Tibial nerve (tissue), 4 donors: ENCODE data around the gene ZNF362. TPM values are rescaled to one million over a fixed set of nuclear protein-coding genes. Genes with fewer than 3 reads are reported as not detected.
A peak's percentile ranks its signal among the peaks of the same experiment; 100 is the strongest.

Experiments
- DNase-seq, 2 donors: peaks; one replicate each; pipeline ENCODE4 v3.0.0-alpha.2; 2019; ENCODE audit warnings: low spot score in 2 of 2
- H3K27ac ChIP-seq, 4 donors: fragments of 200-600 bp; sonication (generic) in 3 of 4; one replicate each; pipeline ENCODE4 v1.5.1; 2017 to 2019; ENCODE audit warnings: mild to moderate bottlenecking in 1 of 4
- H3K27me3 ChIP-seq, 2 donors: fragments of 200-600 bp; sonication (generic) in 1 of 2; one replicate each; pipeline versions ENCODE4 v1.5.1 to v1.6.0; 2017 to 2019
- H3K36me3 ChIP-seq, 3 donors: fragments of 200-600 bp; sonication (generic); one replicate each; pipeline ENCODE4 v1.5.1; 2018 to 2019
- H3K4me1 ChIP-seq, 4 donors: fragments of 200-600 bp; sonication (generic) in 3 of 4; one replicate each; pipeline ENCODE4 v1.5.1; 2017 to 2019
- H3K4me3 ChIP-seq, 4 donors: fragments of 200-600 bp; sonication (generic) in 3 of 4; one replicate each; pipeline ENCODE4 v1.5.1; 2017 to 2019; ENCODE audit warnings: mild to moderate bottlenecking in 1 of 4, moderate library complexity in 1 of 4
- H3K9me3 ChIP-seq, 4 donors: fragments of 200-600 bp; sonication (generic) in 3 of 4; one replicate each; pipeline ENCODE4 v1.5.1; 2017 to 2019
- EP300 ChIP-seq, 2 donors: sonication (generic); formaldehyde crosslinking; IDR thresholded peaks; one replicate each; pipeline ENCODE4 v1.6.1; 2017; ENCODE audit warnings: antibody characterized with exemption in 2 of 2, mild to moderate bottlenecking in 1 of 2
- POLR2A ChIP-seq, 2 donors: fragments of 450-650 bp; IDR thresholded peaks; one replicate each; pipeline ENCODE4 v1.6.1; 2017; ENCODE audit warnings: antibody characterized with exemption in 2 of 2, mild to moderate bottlenecking in 2 of 2, moderate library complexity in 2 of 2
- WGBS, 2 donors: methylation state at CpG; one replicate each; pipeline ENCODE4 v1.1.5; 2018; 5-methylcytosine and 5-hydroxymethylcytosine counted together
- total RNA-seq, 4 donors: library from RNA; depleted of rRNA; stranded (reverse); fragments of >200 nt; gene quantifications; one replicate each; pipeline ENCODE4 v1.1.0, GENCODE V29; 2016
- TF ChIP-seq, protein P1 (sequence below), 5 experiments: fragments of 200-600 bp in 3 of 5; fragments of 450-650 bp in 2 of 5; sonication (generic) in 3 of 5; IDR thresholded peaks; one replicate each; pipeline ENCODE4 v1.5.1; 2016 to 2019; ENCODE audit warnings: antibody characterized with exemption in 5 of 5, mild to moderate bottlenecking in 3 of 5, moderate library complexity in 2 of 5

The ZNF362 gene
- total RNA-seq, 4 donors from 2014 or later, result 14.7 to 21.8 (median 17.3) TPM

DNA sequence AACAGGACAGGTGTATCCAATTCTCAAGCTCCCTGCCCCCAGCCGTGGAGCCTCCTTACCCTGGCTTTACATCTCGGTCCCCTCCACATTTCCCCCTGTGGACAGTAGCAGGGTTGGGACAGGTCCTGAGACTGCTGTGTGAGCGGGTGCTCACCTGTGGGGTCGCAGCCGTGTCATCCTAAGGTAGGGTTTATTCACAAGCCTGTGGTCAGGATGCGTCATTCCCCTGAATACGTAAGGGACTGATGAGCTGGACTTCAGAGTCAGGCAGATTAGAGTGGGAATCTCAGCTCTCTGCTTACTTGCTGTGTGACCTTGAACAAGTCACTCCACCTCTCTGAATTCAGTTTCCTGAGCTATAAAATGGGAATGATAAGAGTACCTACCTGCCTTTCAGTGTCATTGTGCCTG lies 17.7 kb downstream of the ZNF362 start:
- no peaks in the 10 kb centered on the region for H3K27me3 ChIP-seq
- H3K36me3 ChIP-seq, result peaks cover 0 to 51% (median 9%) of the 10 kb centered on the region in 3 donors
- WGBS, 2 donors, result 80 to 82% methylated on average over 7 of the region's 7 CpGs
- no peaks in the 10 kb centered on the region for H3K9me3 ChIP-seq
- peaks cover 0 to 48% (median 9%) of the 10 kb centered on the region in 4 donors for H3K4me1 ChIP-seq
- DNase-seq, result no peak
- H3K4me3 ChIP-seq, result no peak overlapping the region
- H3K27ac ChIP-seq, result no peak overlapping the region
- TF ChIP-seq, protein P1, sequence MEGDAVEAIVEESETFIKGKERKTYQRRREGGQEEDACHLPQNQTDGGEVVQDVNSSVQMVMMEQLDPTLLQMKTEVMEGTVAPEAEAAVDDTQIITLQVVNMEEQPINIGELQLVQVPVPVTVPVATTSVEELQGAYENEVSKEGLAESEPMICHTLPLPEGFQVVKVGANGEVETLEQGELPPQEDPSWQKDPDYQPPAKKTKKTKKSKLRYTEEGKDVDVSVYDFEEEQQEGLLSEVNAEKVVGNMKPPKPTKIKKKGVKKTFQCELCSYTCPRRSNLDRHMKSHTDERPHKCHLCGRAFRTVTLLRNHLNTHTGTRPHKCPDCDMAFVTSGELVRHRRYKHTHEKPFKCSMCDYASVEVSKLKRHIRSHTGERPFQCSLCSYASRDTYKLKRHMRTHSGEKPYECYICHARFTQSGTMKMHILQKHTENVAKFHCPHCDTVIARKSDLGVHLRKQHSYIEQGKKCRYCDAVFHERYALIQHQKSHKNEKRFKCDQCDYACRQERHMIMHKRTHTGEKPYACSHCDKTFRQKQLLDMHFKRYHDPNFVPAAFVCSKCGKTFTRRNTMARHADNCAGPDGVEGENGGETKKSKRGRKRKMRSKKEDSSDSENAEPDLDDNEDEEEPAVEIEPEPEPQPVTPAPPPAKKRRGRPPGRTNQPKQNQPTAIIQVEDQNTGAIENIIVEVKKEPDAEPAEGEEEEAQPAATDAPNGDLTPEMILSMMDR (IDR thresholded peaks at IDR 0.05), result no peak
- TF ChIP-seq POLR2A (IDR thresholded peaks at IDR 0.05) (no peak), EP300 (IDR thresholded peaks at IDR 0.05) (no peak)

DNA sequence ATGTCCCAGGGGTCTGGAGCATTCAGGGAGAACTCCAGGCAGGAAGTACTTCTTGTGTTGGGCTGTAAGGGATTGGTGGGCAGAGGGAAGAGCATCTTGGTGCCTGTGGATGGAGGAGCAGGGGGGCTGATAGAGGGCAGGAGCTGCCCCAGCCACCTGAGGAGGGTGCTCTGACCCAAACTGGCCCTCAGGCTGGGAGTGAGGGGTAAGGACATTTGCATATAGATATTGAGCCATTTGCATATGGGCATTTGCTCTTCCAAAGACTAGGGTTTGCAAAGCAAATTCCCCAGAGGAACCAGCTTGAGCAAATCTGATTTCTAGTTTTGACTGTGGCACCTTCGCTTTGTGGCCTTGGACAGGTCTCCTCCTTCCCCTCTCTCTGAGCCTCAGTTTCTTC lies 18.2 kb downstream of the ZNF362 start:
- no peaks in the 10 kb centered on the region for H3K27me3 ChIP-seq
- no peak for DNase-seq
- H3K4me1 ChIP-seq, result peaks cover 0 to 43% (median 5%) of the 10 kb centered on the region in 4 donors
- no peaks in the 10 kb centered on the region for H3K9me3 ChIP-seq
- H3K4me3 ChIP-seq, result no peak overlapping the region
- 95 to 100% methylated on average over 1 of the region's 1 CpG for WGBS, 2 donors
- TF ChIP-seq, protein P1 (IDR thresholded peaks at IDR 0.05), result no peak
- TF ChIP-seq POLR2A (IDR thresholded peaks at IDR 0.05) (no peak), EP300 (IDR thresholded peaks at IDR 0.05) (no peak)
- H3K27ac ChIP-seq, result no peak overlapping the region
- peaks cover 0 to 56% (median 9%) of the 10 kb centered on the region in 3 donors for H3K36me3 ChIP-seq

DNA sequence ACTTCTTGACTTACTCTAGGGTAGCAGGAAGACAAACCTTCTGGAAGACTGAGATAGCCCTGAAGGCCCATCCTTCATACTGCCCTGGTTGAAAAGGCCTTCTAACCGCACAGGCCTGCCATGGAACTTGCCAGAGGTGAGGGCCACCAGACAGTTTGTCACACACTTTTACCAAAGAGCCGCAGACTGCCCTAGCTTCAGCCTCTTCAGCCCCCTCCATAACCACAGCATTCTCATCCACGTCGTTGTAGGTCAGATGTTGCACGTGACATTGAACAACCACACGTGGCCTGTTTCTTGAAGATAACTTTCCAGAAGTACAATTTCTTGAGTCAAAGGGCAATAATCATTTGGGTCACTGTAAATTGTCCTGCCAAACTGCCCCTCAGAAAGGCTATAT lies 18.9 kb downstream of the ZNF362 start:
- Histone ChIP-seq H3K27ac (peak overlapping the region in 1 of 4 donors; percentile 35), H3K36me3 (peaks cover 0 to 57% (median 9%) of the 10 kb centered on the region in 3 donors)

DNA sequence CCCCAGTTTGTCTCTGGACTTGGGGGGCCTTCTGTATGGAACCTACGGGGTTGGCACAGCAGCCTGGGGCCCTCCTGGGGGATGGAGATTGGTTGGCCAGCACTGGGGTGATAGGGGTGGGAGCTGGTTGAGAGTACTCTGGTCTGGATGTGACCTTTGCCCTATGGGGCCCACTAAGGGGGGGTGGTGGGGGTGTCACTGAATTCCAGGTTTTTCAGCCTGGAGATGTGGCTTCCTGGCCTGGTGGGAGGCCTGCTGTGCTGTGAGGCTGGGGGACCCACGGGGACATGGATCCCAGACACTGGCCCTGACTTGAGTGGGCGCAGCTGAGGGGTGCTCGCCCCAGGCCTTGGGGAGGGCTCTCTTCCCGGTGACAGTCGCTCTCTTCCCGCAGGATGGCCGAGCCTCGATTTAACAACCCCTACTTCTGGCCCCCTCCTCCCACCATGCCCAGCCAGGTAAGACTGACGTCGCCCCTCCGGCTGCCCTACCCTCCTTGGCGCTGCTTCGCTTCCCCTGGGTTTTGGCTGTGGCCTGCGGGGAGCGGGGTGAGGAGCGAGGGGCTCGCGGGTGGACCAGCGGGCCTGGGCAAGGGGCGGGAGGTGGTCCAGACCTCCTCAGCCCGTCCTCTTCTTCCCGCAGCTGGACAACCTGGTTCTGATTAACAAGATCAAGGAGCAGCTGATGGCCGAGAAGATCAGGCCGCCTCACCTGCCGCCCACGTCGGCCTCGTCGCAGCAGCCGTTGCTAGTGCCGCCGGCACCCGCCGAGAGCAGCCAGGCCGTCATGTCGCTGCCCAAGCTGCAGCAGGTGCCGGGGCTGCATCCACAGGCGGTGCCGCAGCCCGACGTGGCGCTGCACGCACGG lies 19.6 kb downstream of the ZNF362 start:
- WGBS, 2 donors, result 92 to 94% methylated on average over 37 to 45 of the region's 45 CpGs
- Histone ChIP-seq H3K36me3 (peaks cover 0 to 58% (median 9%) of the 10 kb centered on the region in 3 donors), H3K4me1 (peaks cover 0 to 28% (median 1%) of the 10 kb centered on the region in 4 donors), H3K4me3 (no peak overlapping the region), H3K9me3 (no peaks in the 10 kb centered on the region), H3K27me3 (no peaks in the 10 kb centered on the region), H3K27ac (peak overlapping the region in 1 of 4 donors; percentile 35)
- DNase-seq, result no peak
- TF ChIP-seq POLR2A (IDR thresholded peaks at IDR 0.05), result no peak

More for the DNA sequence above, 18.9 kb downstream of the ZNF362 start:
- Histone ChIP-seq H3K9me3 (no peaks in the 10 kb centered on the region), H3K27me3 (no peaks in the 10 kb centered on the region), H3K4me1 (peaks cover 0 to 36% (median 3%) of the 10 kb centered on the region in 4 donors), H3K4me3 (no peak overlapping the region)
- TF ChIP-seq POLR2A (IDR thresholded peaks at IDR 0.05) (no peak), EP300 (IDR thresholded peaks at IDR 0.05) (no peak)
- TF ChIP-seq, protein P1 (IDR thresholded peaks at IDR 0.05), result no peak
- no peak for DNase-seq
- WGBS, 2 donors, result 64 to 72% methylated on average over 6 of the region's 6 CpGs

DNA sequence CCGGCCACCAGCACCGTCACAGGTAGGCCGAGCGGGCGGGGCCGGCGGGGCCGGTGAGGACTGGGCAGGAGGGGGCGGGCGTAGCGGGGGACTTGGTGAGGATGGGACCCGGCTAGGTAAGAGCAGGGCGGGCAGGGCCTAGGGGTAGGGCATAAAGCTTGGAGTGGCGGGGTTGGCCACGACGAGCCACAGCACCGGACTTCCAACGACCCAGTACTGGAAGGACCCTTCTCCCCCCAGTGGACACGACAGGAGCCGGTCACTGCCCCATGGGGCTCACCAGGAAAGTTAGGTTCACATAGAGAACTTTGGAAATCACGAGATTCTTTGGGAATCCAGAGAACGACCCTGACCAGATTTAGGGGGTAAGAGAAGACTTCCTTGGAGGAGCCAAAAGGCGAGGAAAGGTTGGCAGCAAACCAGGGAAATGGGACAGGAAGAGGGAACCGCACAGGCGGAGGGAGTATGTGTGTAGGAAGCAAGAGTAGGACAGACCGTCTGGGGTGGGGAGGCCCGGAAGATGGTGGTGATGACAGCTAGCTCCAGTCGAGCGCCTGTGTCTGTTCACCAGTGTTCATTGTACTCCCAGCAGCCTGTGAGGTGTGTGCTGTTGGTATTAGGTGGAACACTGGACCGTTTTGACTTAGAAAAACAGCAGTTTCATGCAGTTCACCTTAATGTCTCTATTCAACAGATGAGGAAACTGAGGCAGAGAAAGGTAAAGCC lies 20.4 kb downstream of the ZNF362 start:
- Histone ChIP-seq H3K9me3 (no peaks in the 10 kb centered on the region), H3K36me3 (peaks cover 7 to 61% (median 9%) of the 10 kb centered on the region in 3 donors), H3K27me3 (no peaks in the 10 kb centered on the region), H3K4me1 (peaks cover 0 to 20% (median 0%) of the 10 kb centered on the region in 4 donors), H3K4me3 (no peak overlapping the region), H3K27ac (no peak overlapping the region)
- TF ChIP-seq EP300 (IDR thresholded peaks at IDR 0.05) (no peak), POLR2A (IDR thresholded peaks at IDR 0.05) (no peak)
- TF ChIP-seq, protein P1 (IDR thresholded peaks at IDR 0.05), result no peak
- no peak for DNase-seq
- 81 to 88% methylated on average over 14 to 30 of the region's 30 CpGs for WGBS, 2 donors
